ENCODE results near the gene MMP15.

Gene MMP15

GRCh38 chr16:58037365-58038057 lies 12.0 kb downstream of the MMP15 start:
- no peak for DNase-seq

DNA sequence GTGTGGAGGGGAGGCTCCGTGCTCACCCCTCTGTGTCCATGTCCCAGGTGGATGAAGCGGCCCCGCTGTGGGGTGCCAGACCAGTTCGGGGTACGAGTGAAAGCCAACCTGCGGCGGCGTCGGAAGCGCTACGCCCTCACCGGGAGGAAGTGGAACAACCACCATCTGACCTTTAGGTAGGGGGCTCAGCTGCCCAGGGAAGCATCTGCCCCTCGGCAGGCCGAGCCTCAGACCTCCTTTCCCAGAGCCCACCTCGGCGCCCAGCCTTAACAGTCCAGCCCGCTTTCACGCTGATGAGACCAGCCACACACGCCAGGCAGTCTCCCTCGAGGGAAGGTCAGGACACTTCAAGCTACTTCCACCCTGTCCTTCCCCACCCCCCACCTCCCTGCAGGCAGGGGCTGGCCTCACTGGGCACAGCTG lies 12.7 kb downstream of the MMP15 start:
- no peak for DNase-seq

DNA sequence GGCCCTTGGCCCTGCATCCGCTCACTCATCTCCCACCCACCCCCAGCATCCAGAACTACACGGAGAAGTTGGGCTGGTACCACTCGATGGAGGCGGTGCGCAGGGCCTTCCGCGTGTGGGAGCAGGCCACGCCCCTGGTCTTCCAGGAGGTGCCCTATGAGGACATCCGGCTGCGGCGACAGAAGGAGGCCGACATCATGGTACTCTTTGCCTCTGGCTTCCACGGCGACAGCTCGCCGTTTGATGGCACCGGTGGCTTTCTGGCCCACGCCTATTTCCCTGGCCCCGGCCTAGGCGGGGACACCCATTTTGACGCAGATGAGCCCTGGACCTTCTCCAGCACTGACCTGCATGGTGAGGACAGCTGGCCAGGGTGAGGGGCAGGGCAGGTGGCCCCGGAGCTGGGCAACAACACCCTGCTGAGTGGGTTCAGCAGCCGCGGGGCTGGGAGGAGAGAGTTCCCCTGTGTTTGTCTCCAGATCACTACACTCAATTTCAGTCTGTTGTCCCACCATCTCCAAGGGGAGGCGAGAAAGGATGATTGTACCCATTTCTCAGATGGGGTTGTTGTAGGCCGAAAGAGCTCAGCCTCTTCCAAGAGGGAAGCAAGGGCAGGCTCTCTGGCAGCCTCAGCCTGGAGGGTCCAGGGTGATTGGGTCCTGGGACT lies 14.4 kb downstream of the MMP15 start:
- DNase-seq, result no peak

- DNase-seq, result no peak
Measured at GRCh38 chr16:58040496-58040846, 14.9 kb downstream of the MMP15 start.

DNA sequence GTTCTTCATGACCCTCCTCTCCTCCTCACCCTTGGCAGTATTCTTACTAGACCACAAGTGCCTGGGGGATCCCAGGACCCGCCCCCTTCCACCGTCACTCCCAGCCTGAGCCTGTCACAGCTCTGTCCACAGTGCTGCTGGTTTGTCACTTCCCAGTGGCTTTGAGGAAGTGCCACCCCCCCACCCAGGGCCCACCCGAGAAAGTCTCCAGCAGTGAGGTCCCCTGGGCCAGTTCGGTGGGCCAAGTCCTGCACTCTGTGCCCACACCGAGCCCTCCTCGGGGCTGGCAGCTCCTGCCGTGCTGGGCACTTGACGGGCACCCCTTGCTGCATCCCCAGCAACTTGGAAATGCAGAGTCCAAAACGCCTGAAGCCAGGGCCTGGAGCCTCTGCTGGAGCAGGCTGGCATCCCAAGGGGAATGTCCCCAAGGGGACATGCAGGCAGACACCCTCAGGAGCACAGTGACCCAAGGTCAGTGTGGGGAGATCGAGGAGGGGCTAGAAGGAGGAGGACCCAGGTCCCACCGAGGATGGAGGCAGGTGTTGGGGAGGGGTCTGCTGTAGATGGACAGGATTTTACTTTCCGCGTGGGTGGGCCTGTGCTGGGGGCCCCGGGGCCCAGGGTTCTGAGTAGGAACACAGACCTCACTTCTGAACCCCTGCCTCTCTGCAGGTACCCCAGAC lies 15.5 kb downstream of the MMP15 start:
- DNase-seq, result no peak

GRCh38 chr16:58041628-58041955 lies 16.0 kb downstream of the MMP15 start:
- no peak for DNase-seq

DNA sequence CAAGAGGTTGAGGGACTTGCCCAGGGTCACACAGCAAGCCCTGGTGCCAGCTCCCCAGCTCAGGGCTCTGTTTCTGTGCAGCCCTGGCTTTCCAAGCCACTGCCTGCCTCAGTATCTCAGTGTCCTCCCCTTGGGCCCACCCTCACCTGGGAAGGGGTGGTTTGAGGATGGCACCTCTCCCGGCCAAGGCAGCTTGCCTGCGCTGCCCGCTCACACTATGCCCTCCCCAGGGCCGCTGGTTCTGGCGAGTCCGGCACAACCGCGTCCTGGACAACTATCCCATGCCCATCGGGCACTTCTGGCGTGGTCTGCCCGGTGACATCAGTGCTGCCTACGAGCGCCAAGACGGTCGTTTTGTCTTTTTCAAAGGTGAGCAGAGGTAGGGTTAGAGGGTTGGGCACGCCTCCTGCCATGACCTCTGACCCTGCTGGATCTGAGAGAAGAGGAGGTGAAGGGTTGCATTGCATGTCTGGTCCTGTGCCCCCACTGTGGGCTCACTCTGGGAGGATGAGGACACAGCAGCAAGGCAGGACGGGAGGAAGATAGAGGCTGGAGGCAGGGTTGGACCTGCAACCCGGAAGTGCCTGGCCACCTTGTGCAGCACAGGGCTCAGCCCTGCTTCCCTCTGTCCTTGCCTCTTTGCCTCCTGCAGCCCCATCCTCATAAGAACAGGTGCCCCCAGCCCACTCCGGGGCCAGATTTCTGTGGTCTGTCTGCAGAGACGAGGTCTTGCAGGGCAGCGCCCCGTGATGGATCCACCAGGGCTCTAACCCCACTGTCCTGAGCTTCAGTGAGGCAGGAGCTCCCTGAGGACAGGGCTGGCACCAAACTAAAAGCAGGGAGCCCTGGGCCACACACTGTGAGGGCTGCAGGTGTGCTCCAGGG lies 16.7 kb downstream of the MMP15 start:
- DNase-seq, result no peak

DNA sequence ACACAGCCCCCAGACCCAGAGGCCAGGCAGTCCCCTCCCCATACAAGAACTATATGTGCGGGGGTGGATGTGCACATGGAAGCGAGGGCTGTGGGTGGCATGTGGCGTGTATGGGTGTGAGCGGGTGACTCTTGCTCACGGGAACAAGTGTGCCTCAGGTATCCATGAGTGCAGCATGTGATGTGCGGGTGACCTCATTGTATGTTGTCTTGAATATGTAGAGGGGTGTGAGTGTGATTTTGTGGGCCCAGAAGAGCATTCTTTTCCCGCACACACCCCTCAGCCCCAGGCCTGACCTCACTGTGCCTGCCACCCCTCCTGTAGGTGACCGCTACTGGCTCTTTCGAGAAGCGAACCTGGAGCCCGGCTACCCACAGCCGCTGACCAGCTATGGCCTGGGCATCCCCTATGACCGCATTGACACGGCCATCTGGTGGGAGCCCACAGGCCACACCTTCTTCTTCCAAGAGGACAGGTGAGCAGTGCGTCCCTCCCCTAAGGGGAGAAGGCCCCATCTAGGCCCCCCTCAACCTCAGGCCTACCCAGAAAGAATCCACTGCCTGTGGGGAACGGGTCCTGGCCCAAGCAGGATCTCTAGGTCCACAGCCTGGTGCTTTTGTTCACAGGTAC lies 17.4 kb downstream of the MMP15 start:
- DNase-seq, result no peak

GRCh38 chr16:58043571-58044155 lies 18.1 kb downstream of the MMP15 start:
- no peak for DNase-seq

GRCh38 chr16:58044266-58045019 lies 18.9 kb downstream of the MMP15 start:
- DNase-seq, result no peak

GRCh38 chr16:58045096-58045495 lies 19.5 kb downstream of the MMP15 start:
- DNase-seq, result no peak

- no peak for DNase-seq
Measured at GRCh38 chr16:58046054-58046881, 20.7 kb downstream of the MMP15 start.

GRCh38 chr16:58046936-58047335 lies 21.4 kb downstream of the MMP15 start:
- DNase-seq, result no peak

DNA sequence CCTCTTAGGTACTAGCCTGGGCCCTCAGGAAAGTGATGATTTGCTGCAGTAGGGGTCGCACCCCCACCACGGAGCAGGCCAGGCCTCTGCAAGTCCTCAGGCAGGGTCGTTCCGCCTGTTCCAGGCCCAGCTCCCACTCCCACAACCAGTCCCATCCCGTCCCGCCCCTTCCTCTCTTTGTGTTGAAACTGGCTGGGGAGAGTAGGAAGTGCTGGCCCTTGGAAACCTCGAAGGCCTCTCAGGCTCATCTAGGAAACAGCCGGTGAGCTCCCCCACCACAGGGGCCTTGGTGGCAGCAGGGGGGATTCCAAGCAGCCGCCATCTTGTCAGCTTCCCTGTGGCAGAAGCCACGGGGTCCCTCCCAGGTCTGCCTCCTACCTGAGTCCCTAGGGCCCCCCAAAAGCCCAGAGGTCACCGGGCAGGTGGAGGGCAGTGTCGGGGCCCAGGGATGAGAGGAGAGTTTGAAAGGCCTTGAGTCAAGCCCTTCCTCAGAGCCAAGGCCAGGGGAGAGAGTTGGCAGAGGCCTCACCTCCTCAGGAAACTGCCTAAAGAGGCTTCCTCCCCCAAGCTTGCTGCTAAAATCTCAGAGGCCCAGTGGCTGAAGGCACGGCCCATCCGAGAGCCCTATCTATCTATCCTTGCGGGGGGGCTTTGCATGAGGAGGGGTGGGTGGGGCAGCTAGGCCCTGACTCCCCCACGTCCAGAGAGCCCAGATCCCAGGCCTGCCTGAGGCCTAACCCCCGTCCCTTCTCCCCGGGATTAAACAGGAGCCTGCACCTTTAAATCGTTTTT lies 22.2 kb downstream of the MMP15 start:
- no peak for DNase-seq

GRCh38 chr16:58048494-58049231 lies 23.1 kb downstream of the MMP15 start:
- no peak for DNase-seq

DNA sequence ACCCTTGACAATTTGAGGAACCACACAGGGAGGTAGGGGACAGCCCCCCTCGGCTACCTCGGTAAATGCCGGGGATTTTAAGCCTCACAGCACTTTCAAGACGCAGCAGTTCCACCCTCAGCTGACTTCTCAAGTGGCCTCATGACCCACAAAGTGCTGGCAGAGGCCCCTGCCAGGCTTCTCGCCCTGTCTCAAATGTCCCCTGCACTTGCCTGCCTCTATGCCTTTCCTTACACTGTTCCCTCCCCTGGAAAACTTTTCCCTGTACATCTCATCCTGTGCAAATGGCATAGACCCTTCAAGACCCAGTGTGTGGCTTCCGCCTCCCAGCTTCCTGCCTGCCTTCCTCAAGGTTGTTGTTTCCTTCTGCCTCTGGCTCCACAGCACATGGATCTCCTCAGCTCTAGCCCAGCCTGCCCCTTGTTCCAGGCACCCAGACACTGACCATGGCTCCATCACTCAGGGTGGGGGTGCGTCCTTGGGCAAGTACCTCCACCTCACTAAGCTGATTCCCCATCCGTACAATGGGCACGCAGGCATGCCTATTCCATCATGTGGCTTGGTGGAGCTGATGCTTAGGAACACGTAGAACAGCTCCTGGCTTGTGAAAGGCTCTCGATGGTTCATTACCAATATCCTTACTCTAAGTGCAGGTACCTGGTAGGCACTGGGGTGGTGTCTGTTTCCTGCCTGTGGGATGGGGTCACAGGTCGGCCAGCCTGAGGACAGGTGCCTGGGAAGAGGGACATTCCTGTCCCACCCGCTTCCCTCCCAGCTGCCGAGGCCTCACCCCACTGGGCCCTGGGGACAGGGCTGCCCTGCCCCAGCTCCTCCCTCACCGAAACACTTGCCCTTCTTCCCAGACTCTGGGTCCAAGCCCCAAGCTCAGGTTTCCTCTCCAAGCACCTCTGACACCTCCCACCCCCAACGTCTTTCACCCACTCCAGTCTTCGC lies 24.0 kb downstream of the MMP15 start:
- DNase-seq, result peak; percentile 44

- DNase-seq, result no peak
Measured at GRCh38 chr16:58051296-58051695, 25.7 kb downstream of the MMP15 start.

Measured in DMS79 (cell line).